ENCODE results near the gene ISY1.

The ISY1 gene

GRCh38 chr3:129160891-129161859, at the start of gene ISY1:
ISY1 (minus strand) TSS chr3:129161063; CDS start chr3:129160975, 88 bp downstream.
- peak; percentile 93 for DNase-seq (ENCODE audit: low spot score)
- in situ Hi-C loops (cut with MboI; ENCODE audit: low sequenced_read_pairs, unreplicated experiment) = no loop called here
- TF ChIP-seq CTCF (IDR thresholded peaks at IDR 0.05; ENCODE audit: borderline replicate concordance, control extremely low read depth, extremely low read depth, insufficient read depth, missing control alignments) = peak; percentile 60

GRCh38 chr3:129207479-129207878, 46.6 kb upstream of the ISY1 start:
- no peak for TF ChIP-seq CTCF (IDR thresholded peaks at IDR 0.05; ENCODE audit: borderline replicate concordance, control extremely low read depth, extremely low read depth, insufficient read depth, missing control alignments)
- no peak for DNase-seq (ENCODE audit: low spot score)
- in situ Hi-C loops (cut with MboI; ENCODE audit: low sequenced_read_pairs, unreplicated experiment) = no loop called here

- DNase-seq (ENCODE audit: low spot score) = no peak
- in situ Hi-C loops (cut with MboI; ENCODE audit: low sequenced_read_pairs, unreplicated experiment) = no loop called here
- no peak for TF ChIP-seq CTCF (IDR thresholded peaks at IDR 0.05; ENCODE audit: borderline replicate concordance, control extremely low read depth, extremely low read depth, insufficient read depth, missing control alignments)
Measured at GRCh38 chr3:129205109-129205832, 44.4 kb upstream of the ISY1 start.

- in situ Hi-C loops (cut with MboI; ENCODE audit: low sequenced_read_pairs, unreplicated experiment) = no loop called here
Measured at GRCh38 chr3:129204473-129204872, 43.6 kb upstream of the ISY1 start.

GRCh38 chr3:129199366-129199765, 38.5 kb upstream of the ISY1 start:
- in situ Hi-C loops (cut with MboI; ENCODE audit: low sequenced_read_pairs, unreplicated experiment) = no loop called here
- no peak for DNase-seq (ENCODE audit: low spot score)

More at GRCh38 chr3:129204473-129204872, 43.6 kb upstream of the ISY1 start:
- no peak for DNase-seq (ENCODE audit: low spot score)
- no peak for TF ChIP-seq CTCF (IDR thresholded peaks at IDR 0.05; ENCODE audit: borderline replicate concordance, control extremely low read depth, extremely low read depth, insufficient read depth, missing control alignments)

More at GRCh38 chr3:129199366-129199765, 38.5 kb upstream of the ISY1 start:
- TF ChIP-seq CTCF (IDR thresholded peaks at IDR 0.05; ENCODE audit: borderline replicate concordance, control extremely low read depth, extremely low read depth, insufficient read depth, missing control alignments) = no peak

Data from GM13976 (cell line).